Anterior cingulate cortex (tissue), 58 donors: ENCODE data around the gene DENND2D.

ENCODE experiments used
- DNase-seq, 58 donors: peaks; one replicate each; lab custom pipeline; 2025; lab: John Stamatoyannopoulos, UW

DENND2D gene

GRCh38 chr1:111142356-111142975, 58.0 kb downstream of the DENND2D start:
- DNase-seq, result no peak

- DNase-seq, result no peak
These were observed 58.9 kb downstream of the DENND2D start for GRCh38 chr1:111141245-111142220.

DNA sequence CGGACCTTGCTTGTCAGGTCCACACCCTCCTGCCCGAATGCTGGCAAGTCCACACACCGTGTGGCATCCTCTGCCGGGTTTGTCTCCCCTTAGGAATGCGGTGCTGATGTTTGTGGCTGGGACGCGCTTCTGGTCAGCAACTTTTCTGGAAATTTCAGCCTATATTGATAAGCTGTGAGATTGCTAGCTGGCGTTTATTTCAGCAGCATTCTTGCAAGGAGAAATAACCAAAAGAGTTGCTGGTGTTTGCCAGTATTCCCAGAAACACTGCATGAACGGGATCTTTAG, 59.8 kb downstream of the DENND2D start:
- no peak for DNase-seq

DNA sequence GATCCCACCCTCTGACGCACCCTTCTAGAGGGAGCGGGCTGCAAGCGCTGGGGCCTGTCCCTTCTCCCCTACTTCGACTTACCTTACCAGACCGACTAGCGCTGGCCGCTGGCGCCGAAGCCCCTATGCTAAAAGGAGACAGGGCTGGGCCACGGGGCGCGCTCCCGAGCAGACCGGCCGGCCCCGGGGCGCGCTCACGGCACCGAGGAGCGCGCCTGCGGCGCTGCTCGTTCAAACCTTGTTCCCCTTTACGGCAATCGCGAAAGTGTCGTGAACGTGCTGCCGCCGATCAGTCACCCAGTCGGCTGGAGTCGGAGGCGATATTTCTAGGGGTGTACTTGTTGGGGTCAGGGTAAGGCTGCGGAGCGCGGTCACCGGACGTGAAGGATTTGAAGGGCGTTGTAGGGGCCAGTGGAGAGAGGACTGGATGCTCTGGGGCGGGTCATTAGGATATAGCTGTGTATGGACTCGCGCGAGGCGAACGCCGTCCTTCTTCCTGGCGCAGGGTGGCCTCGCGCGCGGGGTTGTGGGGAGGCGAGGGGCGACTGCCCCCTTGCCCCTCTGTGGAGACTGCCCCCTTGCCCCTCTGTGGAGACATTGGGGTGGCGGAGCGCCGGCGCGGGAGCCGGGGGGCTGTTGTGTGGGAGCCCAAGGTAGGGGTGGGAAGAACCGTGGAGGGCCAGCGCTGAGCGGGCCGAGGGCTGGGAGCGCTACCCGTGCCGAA, 60.3 kb downstream of the DENND2D start, which contains the start of the genes CEPT1 and DRAM2:
Gene CEPT1 (plus strand): TSS at position 268 of the 724 bp plus-strand sequence. CDS start 7,492 bp downstream, outside the sequence.
Gene DRAM2 (minus strand): TSS at position 138 of the 724 bp plus-strand sequence. CDS start 8,539 bp downstream, outside the sequence.
- DNase-seq, result peak; percentile 38 to 95 (median 88)

GRCh38 chr1:111139324-111139955, 61.0 kb downstream of the DENND2D start:
- DNase-seq, result peak in 40 of 58 donors; percentile 2 to 77 (median 50)
